ENCODE measurements around the gene TMEM130.

Gene TMEM130

GRCh38 chr7:98810153-98810802 is 59.5 kb downstream of the TMEM130 start:
- DNase-seq (ENCODE audit: extremely low read depth in 1 of 2, low read depth in 1 of 2), result no peak

GRCh38 chr7:98808751-98809460 is 60.9 kb downstream of the TMEM130 start:
- no peak for DNase-seq (ENCODE audit: extremely low read depth in 1 of 2, low read depth in 1 of 2)

GRCh38 chr7:98807068-98808048 is 62.5 kb downstream of the TMEM130 start:
- no peak for DNase-seq (ENCODE audit: extremely low read depth in 1 of 2, low read depth in 1 of 2)

- DNase-seq (ENCODE audit: extremely low read depth in 1 of 2, low read depth in 1 of 2), result no peak
Measured at GRCh38 chr7:98805956-98806838, 63.6 kb downstream of the TMEM130 start.

GRCh38 chr7:98802781-98803110 is 67.1 kb downstream of the TMEM130 start:
- DNase-seq (ENCODE audit: extremely low read depth in 1 of 2, low read depth in 1 of 2), result no peak

GRCh38 chr7:98802088-98802780 is 67.6 kb downstream of the TMEM130 start:
- DNase-seq (ENCODE audit: extremely low read depth in 1 of 2, low read depth in 1 of 2), result no peak

GRCh38 chr7:98800996-98801395 is 68.8 kb downstream of the TMEM130 start:
- DNase-seq (ENCODE audit: extremely low read depth in 1 of 2, low read depth in 1 of 2), result no peak

- DNase-seq (ENCODE audit: extremely low read depth in 1 of 2, low read depth in 1 of 2), result no peak
Measured at GRCh38 chr7:98797150-98797549, 72.7 kb downstream of the TMEM130 start.
